Measurements from ENCODE around the gene EHD4.

Gene EHD4

GRCh38 chr15:41972253-41973242 is at the start of gene EHD4:
Gene EHD4, minus strand, starts transcription at chr15:41972557. Its CDS starts 63 bp downstream, at chr15:41972494.
- no peak for FAIRE-seq
- peak; percentile 95 for DNase-seq (ENCODE audit: insufficient read length, low spot score)
- no peak for TF ChIP-seq CTCF (IDR thresholded peaks at IDR 0.05; ENCODE audit: insufficient read depth, missing control alignments)

GRCh38 chr15:42021593-42021992 is 49.2 kb upstream of the EHD4 start:
- DNase-seq (ENCODE audit: insufficient read length, low spot score) (no peak), FAIRE-seq (no peak)
- TF ChIP-seq CTCF (IDR thresholded peaks at IDR 0.05; ENCODE audit: insufficient read depth, missing control alignments): no peak

GRCh38 chr15:42020713-42021273 is 48.4 kb upstream of the EHD4 start, which contains the start of gene PLA2G4E:
Gene PLA2G4E, minus strand, starts transcription at chr15:42021042. Its CDS starts 12 bp downstream, at chr15:42021030.
- TF ChIP-seq CTCF (IDR thresholded peaks at IDR 0.05; ENCODE audit: insufficient read depth, missing control alignments): no peak
- FAIRE-seq: no peak
- DNase-seq (ENCODE audit: insufficient read length, low spot score): no peak

GRCh38 chr15:42018306-42019224 is 46.2 kb upstream of the EHD4 start:
- no peak for TF ChIP-seq CTCF (IDR thresholded peaks at IDR 0.05; ENCODE audit: insufficient read depth, missing control alignments)
- no peak for FAIRE-seq
- DNase-seq (ENCODE audit: insufficient read length, low spot score): no peak

- no peak for TF ChIP-seq CTCF (IDR thresholded peaks at IDR 0.05; ENCODE audit: insufficient read depth, missing control alignments)
- DNase-seq (ENCODE audit: insufficient read length, low spot score) (no peak), FAIRE-seq (no peak)
Observed at GRCh38 chr15:42016971-42017370, 44.6 kb upstream of the EHD4 start.

GRCh38 chr15:42014406-42014805 is 42.0 kb upstream of the EHD4 start:
- FAIRE-seq (no peak), DNase-seq (ENCODE audit: insufficient read length, low spot score) (no peak)
- no peak for TF ChIP-seq CTCF (IDR thresholded peaks at IDR 0.05; ENCODE audit: insufficient read depth, missing control alignments)
